ENCODE measurements around the gene SETBP1.
A peak's percentile ranks its signal among the peaks of the same experiment; 100 is the strongest.

SETBP1 gene

GRCh38 chr18:44733069-44733753, 52.5 kb downstream of the SETBP1 start:
- DNase-seq, result peak; percentile 14 to 34

GRCh38 chr18:44733754-44734465, 53.2 kb downstream of the SETBP1 start:
- no peak for DNase-seq

GRCh38 chr18:44735096-44735495, 54.4 kb downstream of the SETBP1 start:
- DNase-seq, result peak; percentile 3 to 7

GRCh38 chr18:44736664-44737380, 56.1 kb downstream of the SETBP1 start:
- DNase-seq, result no peak

- DNase-seq, result no peak
Measured at GRCh38 chr18:44737623-44738022, 56.9 kb downstream of the SETBP1 start.

GRCh38 chr18:44740000-44740399, 59.3 kb downstream of the SETBP1 start:
- no peak for DNase-seq

GRCh38 chr18:44741085-44741484, 60.4 kb downstream of the SETBP1 start:
- no peak for DNase-seq

- DNase-seq, result no peak
Measured at GRCh38 chr18:44741511-44741910, 60.8 kb downstream of the SETBP1 start.

GRCh38 chr18:44742126-44742525, 61.4 kb downstream of the SETBP1 start:
- DNase-seq, result no peak

- DNase-seq, result no peak
Measured at GRCh38 chr18:44742718-44743311, 62.1 kb downstream of the SETBP1 start.

GRCh38 chr18:44743631-44744030, 62.9 kb downstream of the SETBP1 start:
- DNase-seq, result no peak

- DNase-seq, result no peak
Measured at GRCh38 chr18:44744161-44745121, 63.8 kb downstream of the SETBP1 start.

GRCh38 chr18:44747157-44747556, 66.5 kb downstream of the SETBP1 start:
- DNase-seq, result no peak

GRCh38 chr18:44748582-44748981, 67.9 kb downstream of the SETBP1 start:
- no peak for DNase-seq

GRCh38 chr18:44750774-44751173, 70.1 kb downstream of the SETBP1 start:
- no peak for DNase-seq

- DNase-seq, result no peak
Measured at GRCh38 chr18:44754567-44754966, 73.9 kb downstream of the SETBP1 start.

- DNase-seq, result no peak
Measured at GRCh38 chr18:44758861-44759631, 78.4 kb downstream of the SETBP1 start.

GRCh38 chr18:44759925-44760342, 79.2 kb downstream of the SETBP1 start:
- no peak for DNase-seq

GRCh38 chr18:44761812-44762211, 81.1 kb downstream of the SETBP1 start:
- no peak for DNase-seq

GRCh38 chr18:44763327-44763726, 82.6 kb downstream of the SETBP1 start:
- DNase-seq, result no peak

- no peak for DNase-seq
Measured at GRCh38 chr18:44764863-44765262, 84.2 kb downstream of the SETBP1 start.
